ENCODE results near the gene CBLB.

Gene CBLB

DNA sequence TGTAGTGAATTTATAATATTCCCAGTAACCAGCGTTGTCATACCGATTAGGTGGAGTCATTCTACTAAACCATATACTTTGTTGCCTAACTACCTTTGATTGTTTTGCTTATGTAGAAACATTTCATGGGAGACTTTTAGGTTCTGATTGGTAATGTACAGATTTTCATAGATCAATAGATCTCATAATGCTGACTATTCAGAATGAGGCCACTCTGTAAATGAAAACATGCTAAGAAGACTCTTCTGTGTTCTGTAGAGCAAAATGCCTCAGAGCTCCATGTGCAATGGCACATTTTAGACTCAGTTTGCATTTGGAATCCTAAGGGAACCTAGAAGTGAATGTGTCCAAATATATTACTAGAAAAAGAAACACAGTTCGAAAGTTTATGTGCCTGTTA lies 20.0 kb downstream of the CBLB start:
- no peak for DNase-seq (ENCODE audit: low read depth, low spot score)
- H3K27ac ChIP-seq = no peak overlapping the region

DNA sequence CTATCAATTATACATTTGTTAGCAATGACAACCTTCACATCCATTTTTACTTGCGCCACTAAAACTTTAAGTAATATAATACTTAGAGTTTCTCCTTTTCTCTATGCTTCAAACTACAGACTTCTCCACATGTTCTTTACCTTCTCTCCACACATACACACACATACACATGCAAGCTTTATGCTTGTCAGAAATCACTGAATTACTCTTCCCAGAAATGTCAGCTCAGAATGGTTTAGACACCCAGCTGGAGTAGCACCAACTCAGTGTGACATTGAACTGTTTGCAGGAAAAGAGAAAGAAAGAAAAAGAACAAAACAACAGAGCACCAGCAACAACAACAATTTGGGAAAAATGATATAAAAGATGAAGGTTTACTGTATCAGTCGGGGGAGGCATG lies 20.9 kb downstream of the CBLB start:
- H3K27ac ChIP-seq = no peak overlapping the region

DNA sequence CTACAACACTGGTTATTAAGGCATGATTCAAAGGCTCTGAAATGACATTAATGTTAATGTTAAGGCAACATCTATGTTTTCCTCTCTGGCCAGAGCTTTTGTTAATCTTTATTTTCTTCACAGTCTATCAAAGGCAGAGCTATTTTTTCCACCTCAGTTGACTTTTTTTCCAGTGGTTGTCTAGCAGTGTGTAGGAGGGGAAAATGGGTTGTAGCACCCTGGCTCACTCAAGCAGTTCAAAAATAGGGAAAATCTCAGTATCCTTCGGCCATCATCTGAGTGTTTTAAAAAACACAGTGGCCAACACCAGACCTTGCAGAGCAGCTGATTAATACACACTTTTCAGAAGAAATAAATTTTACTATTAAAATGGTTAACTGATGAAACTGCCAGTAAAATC lies 21.4 kb downstream of the CBLB start:
- no peak overlapping the region for H3K27ac ChIP-seq
- no peak for DNase-seq (ENCODE audit: low read depth, low spot score)

More for the DNA sequence above, 20.9 kb downstream of the CBLB start:
- no peak for DNase-seq (ENCODE audit: low read depth, low spot score)

DNA sequence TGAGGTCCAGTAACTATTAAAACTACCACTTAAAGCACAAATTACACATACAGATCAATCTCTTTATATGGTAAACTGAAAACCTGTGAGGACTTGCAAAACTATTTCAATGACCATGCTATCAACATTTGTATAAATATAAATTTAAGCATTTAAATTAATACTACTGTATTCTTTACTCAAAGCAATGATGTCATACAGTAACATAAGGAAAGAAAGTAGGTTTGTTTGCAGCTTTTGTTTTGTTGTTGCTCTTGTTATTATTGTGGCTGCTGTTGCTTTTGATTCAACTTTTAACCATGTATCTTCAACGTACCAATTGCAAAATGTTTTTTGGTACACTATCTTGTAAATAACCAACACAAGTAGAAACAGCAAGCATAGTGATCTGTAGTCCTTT lies 22.0 kb downstream of the CBLB start:
- no peak overlapping the region for H3K27ac ChIP-seq
- DNase-seq (ENCODE audit: low read depth, low spot score) = no peak

DNA sequence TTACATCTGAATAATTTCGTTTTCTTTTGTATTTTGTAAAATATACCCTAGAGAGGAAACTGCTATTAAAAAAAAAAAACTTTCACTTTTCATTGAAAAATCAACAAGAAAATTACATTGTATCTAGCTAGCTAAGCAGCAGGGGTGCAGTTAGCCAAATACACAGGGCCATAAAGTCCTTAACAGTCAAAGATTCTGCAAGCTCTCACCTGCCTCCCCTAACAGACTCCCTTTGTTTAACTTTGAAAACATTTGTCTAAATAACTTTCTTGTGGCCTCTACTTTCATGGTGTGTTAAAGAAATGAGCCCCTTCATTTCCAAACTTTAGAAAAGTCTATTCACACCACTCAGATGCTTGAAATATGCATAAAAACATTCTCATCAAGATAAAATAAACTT lies 23.3 kb downstream of the CBLB start:
- no peak overlapping the region for H3K27ac ChIP-seq

DNA sequence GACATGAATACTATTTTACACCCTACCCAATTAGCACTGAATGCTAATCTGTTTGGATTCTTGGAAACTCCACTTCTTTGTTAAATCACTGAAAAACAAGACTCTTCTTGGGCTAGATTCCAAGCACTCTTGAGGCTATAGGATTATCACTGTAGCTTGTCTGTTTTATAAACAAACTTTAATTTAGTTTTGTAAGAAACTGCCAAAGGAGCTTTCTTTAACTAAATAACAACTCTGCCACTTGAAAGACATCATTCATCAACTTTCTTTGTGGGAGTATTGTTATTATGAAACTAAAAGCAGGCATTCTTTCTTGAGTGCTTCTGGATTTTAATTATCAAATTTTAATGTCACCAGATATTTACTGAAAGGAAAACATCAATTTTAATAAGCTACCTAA lies 24.1 kb downstream of the CBLB start:
- no peak overlapping the region for H3K27ac ChIP-seq
- DNase-seq (ENCODE audit: low read depth, low spot score) = no peak

More for the DNA sequence above, 23.3 kb downstream of the CBLB start:
- DNase-seq (ENCODE audit: low read depth, low spot score) = no peak

DNA sequence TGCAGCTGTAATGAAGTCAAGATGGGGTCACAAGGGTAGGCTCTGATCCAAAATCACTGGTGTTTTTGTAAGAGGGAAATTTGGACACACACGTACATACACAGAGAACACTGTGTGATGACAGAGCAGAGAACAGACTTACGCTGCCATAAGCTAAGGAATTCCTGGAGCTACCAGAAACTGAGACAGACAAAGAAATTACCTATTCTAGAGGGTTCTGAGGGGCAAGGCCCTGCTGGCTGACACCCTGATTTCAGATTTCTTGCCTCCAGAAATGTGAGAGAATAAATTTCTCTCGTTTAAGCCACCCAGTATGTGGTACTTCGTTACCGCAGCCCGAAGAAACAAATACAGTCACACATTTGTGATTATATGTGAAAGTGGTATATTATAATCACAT lies 24.8 kb downstream of the CBLB start:
- DNase-seq (ENCODE audit: low read depth, low spot score) = no peak
- no peak overlapping the region for H3K27ac ChIP-seq

DNA sequence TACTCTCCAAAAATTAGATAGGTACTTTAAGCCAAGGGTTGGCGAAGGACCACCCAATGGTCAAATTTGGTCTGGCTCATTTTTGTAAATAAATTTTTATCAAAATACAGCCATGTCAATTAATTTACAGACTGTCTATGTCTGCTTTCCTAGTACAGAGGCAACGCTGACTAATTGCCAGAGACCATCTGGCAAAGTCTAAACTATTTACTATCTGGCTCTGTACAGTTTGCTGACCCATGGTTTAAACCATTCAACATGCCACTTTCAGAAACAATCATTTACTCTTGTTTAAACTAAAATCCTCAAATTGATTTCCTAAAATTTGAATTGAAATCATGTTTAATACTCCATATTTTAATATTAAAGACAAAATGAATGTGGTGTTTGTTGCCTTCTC lies 25.9 kb downstream of the CBLB start:
- DNase-seq (ENCODE audit: low read depth, low spot score) = no peak
- H3K27ac ChIP-seq = no peak overlapping the region

DNA sequence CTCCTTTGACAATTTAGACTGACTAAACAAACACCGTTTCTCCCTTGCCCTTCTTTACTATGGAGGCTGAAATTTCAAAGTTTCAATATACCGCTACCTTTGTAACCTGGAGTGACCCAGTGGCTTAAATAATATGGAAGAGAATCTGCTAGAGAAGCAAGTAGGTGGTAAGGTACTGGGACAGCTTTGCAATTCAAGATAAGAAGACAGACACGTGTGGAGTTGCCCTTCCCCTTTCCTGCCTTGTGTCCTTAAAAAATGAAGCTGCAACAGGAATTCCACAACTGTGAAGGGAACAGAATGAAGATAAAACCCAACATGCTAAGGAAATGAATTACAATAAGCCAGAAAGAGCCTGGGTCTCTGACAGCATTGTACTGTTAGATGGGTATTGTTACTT lies 26.4 kb downstream of the CBLB start:
- DNase-seq (ENCODE audit: low read depth, low spot score) = no peak
- H3K27ac ChIP-seq = no peak overlapping the region

DNA sequence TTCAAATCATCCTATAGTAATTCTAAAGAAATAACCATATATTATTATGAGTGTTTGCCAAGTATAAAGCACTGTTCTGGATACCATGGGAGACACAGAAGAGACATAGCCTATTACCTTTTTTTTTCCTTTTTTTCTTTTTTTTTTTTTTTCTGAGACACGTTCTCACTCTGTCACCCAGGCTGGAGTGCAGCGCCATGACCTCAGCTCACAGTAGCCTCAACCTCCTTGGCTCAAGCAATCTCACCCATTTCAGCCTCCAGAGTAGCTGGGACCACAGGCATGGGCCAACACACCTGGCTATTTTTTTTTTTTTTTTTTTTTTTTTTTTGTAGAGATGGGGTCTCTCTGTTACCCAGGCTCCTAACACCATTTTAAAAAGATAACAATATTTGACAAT lies 30.9 kb downstream of the CBLB start:
- DNase-seq (ENCODE audit: low read depth, low spot score) = no peak
- no peak overlapping the region for H3K27ac ChIP-seq

DNA sequence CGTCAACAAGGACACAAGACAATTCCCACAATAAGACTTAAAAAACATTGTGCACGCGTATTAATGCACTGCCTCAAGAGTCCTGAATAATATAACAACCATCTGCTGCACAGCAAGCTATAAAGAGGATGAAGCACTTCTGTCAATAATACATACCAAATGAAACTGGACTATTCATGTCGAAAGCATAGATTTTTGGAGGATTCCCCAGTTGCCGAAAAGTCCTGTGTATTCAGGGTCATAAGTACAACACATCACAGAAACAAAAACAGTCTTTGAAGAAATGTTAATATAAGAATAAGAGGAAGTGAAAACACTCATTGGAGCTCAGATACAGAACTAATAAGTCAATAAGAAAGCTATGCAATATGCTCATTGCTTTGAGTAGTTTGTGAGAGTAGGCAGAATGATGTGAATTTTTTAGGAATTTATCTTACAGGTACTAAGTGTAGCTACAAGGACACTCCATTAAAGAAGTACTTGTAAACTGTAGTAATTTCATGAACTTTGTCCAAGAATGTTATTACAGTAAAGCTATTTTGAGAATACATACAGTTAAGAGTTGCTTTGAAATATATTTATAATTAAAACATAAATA lies 31.6 kb downstream of the CBLB start:
- DNase-seq (ENCODE audit: low read depth, low spot score) = no peak
- H3K27ac ChIP-seq = no peak overlapping the region

DNA sequence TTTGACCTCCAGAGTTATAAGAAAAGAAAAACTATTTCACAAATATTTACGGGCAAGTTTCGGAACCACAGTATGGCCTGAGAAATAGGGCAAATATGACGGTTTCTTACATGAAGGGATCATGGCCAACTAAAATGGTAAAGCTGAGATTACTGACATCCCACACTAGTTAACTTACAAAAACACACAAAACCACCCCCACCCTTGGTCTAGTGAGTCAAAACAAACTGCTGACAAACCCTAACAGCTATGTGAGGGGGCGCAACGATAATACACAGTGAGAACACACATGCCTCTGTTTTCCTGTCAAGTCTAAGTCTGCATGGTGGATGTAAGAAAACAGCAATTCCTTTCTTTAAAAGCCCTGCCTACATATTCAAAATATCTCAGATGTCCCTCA lies 32.3 kb downstream of the CBLB start:
- DNase-seq (ENCODE audit: low read depth, low spot score) = no peak
- no peak overlapping the region for H3K27ac ChIP-seq

DNA sequence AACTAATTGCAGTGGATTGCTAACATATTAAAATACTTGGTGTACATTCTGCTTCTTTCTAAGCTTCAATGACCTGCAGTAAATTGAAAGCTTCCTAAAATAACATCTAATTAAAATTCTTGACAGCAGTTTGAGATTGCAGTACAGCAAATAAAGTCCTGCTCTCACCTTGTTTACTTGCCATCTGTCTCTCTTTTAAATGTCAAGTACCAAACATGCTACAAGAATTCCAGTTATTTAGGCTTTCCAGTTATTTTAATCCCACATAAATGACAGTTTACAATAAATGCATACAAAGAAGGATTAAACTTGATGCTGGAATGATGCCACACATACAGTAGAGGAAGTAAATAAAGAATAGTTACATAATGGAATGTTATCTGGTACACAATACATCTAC lies 33.2 kb downstream of the CBLB start:
- H3K27ac ChIP-seq = peak overlapping the region; percentile 22
- no peak for DNase-seq (ENCODE audit: low read depth, low spot score)

DNA sequence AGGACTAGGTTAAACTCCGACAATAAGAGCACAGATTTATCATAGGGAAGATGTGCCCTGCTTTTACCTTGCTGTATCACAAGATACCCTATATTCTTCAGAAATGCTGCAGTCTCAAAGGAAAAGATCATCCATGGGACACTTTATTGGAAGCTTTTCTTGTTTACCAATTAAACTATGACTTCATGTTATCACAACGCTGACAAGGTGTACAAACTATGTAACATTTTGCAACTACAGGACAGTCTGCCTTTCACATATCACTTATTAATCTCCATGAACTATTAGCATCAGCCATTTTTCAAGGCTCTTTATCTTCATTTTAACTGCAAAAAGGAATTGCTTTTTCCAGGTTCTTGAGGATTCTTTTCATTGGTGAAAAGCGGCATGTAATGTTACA lies 34.0 kb downstream of the CBLB start:
- DNase-seq (ENCODE audit: low read depth, low spot score) = no peak
- H3K27ac ChIP-seq = peak overlapping the region; percentile 22

DNA sequence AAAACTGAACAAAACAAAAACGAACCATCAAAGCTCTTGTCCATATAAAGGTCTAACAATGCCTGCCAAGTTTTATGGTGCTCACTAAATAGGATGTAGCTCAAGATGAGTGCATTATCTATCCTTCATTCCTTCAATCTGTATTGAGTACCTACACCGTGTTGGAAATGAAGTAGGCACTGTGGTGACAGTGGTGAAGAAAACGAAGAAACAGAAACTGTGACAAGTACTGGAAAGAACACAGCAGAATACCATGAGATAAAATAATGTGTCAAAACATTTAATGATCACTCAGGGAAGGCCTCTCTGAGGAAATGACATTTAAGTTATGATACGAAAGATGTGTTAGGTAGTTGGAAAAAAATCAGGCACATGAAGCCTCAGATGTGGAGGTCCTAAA lies 36.2 kb downstream of the CBLB start:
- no peak overlapping the region for H3K27ac ChIP-seq
- no peak for DNase-seq (ENCODE audit: low read depth, low spot score)

DNA sequence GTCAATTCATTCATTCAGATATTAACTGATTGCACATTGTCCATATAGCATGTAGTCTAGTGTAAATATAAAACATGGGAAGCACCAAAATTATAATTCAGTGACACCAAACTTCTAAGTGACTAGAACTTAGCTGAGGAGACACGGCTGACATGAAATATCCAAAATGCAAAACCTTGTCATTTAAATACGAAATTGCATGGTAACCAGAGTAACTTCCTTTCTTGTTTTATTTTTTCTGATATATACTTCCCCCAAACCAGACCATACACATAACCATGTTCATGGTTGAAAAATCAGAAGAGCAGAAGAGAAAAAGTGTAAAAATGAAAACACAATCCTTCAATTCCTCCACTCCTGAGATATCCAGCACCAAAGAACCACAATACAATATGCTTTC lies 38.0 kb downstream of the CBLB start:
- DNase-seq (ENCODE audit: low read depth, low spot score) = no peak
- H3K27ac ChIP-seq = no peak overlapping the region

DNA sequence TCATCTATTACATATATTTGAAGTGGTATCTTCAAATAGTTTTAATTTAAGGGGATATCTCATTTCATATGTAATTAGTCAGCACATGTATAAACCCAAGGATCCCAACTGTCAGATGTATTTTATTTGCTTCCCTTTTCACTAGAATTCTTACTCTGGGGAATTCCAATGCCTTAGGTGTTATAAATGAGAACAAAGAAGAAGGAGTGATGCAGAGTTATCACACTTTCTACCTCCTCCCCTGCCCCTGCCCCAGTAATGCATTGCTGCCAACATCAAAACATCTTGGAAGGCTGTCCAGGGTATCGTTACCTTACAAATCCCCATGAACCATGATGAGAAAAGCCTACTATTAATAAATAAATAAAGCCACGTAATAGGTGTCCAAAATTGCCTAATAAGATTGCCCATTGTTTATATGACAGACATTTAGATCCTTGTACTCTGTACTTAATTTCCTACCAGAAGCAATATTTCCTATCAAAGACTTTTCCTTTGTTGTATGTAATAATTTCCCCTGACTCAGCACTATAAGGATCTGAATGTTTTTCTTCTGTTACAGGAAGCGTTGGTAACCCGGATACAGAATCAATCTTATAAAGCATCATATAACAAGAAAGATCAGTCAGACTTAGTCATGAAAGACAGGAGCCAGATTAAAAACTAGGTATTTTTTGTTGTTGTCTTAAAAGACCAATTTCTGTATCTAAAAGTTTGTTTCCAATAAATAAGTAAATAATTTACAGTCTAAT lies 38.8 kb downstream of the CBLB start:
- H3K27ac ChIP-seq = no peak overlapping the region
- no peak for DNase-seq (ENCODE audit: low read depth, low spot score)

DNA sequence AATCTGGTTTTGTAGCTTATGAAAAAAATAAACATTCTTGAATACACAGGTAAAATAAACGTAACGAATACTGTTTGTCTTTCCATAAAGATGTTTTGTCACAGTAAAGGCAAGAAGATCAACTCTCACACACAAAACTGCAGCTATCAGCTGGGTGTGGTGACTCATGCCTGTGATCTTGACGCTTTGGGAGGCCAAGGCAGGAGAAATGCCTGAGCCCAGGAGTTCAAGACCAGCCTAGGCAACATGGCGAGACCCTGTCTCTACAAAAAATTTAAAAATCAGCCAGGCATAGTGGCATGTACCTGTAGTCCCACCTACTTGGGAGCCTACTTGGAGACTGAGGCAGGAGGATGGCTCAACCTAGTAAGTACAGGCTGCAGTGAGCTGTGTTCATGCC lies 39.6 kb downstream of the CBLB start:
- no peak overlapping the region for H3K27ac ChIP-seq
- no peak for DNase-seq (ENCODE audit: low read depth, low spot score)

DNA sequence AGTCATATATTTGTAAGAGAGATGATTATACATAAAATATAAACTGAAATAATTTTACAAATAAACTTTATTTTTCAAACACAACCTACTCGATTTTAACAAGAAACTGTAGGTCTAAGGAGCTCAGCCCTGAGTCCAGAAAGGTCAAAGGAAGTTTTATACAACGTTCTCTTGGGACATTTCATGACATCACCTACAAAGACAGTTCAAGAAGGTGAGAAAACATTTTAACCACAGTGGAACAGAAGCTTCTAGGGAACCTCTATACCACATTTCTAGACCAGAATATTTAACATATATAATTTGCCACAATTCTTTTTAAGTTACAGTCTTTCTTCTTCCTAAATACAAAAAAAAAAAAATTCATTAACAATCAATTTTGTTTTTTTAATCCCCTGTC lies 40.1 kb downstream of the CBLB start:
- no peak for DNase-seq (ENCODE audit: low read depth, low spot score)
- no peak overlapping the region for H3K27ac ChIP-seq

DNA sequence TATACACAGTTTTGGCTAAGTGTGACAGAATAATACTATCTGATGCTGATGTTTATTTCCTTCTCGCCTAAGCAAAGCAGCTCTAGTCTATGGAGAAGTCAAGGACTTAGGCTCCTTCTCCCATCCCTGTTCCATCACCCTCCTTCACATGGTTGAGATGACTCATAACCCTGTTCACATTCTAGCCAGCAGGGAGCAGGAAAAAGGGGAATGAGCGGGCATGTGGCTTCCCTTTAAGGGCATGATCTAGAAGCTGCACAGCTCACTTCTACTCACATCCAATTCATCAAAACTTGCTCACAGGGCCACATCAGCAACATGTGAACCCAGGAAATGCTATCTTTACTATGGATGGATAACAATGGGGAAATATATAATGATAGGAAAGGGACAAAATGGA lies 40.9 kb downstream of the CBLB start:
- peak; percentile 36 for DNase-seq (ENCODE audit: low read depth, low spot score)
- no peak overlapping the region for H3K27ac ChIP-seq

DNA sequence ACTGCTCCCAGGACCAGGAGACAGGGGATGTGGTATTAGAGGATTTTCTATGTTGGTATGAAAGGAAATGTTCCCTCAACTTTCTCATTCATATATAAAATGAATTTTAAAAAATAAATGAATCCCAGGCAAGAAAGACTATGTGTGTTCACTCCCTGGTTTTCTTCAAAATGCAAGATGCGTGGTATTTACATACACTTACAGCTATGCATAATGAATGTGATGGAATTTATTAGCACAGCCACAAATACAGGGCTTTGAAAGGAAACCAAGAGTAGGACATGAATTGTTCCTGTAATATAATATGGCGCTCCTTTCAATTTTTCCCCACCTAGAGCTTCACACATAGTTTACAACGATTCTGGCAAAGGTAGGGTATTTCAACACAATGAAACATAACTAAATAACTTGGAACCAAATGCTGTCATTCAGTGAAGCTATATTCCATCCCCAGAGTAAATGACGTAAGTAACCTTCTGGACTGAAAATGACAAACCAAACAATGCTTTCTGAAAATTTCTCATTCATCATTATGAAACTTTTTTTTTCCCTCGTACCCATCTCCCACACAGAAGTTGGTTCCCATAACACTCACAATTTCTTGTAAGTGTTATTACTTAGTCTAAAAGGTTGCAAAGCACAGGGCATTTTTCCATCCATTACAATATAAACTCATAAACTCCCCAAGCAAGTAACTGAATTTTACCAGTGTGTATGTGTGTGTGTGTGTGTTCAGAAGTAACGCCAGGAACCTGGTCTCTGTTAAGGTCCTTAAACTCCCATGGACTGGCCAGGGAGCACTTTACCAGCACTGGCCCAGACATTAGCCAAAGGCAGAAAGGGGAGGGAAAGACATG lies 41.8 kb downstream of the CBLB start:
- H3K27ac ChIP-seq = no peak overlapping the region
- no peak for DNase-seq (ENCODE audit: low read depth, low spot score)
